ENCODE results near the gene CCL13.
A peak's percentile ranks its signal among the peaks of the same experiment; 100 is the strongest.

The CCL13 gene

DNA sequence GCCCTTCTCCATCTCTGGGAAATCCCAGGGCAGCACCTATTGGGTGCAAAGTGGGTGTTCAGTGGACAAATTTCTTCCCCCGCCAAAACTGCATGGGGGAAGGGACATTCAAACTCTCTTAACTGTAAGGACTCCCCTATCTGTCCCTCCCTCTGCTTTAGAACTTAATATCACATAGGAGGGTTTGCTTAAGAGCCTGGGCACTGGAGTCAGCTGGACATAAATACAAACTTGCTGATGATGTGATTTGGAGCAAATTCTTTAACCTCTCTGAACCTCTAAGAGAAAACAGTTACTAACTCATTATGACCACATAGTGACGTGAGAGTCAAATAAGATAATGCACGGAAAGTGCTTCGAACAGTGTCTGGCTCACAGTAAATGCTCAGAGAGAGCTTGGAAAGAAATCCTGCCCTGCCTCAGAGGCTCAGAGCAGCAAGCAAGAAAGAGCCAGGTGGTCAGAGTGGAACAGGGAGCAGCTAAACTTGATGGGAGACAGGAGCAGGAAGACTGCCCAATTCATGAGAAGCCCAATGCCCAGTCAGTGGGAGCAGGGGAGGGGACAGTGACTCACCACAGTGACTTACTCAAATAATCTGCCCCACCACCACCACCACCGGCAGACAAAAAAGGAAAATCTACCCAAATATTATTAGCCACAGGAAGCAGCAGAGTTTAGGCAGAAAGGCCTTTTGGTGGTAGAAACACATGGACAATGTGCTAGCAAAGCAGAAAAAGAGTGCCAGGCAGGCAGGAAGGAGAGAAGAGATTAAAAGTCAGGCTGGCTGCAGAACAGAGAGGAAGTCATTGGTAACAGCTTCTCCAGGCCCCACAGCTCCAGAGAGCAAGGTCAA is 30.6 kb downstream of the CCL13 start:
- DNase-seq, result peak; percentile 90

- no peak for DNase-seq
Observed at GRCh38 chr17:34387566-34387965, 31.3 kb downstream of the CCL13 start.

GRCh38 chr17:34389126-34389750 is 33.0 kb downstream of the CCL13 start:
- DNase-seq, result peak; percentile 82

- peak; percentile 61 for DNase-seq
Observed at GRCh38 chr17:34390649-34391048, 34.4 kb downstream of the CCL13 start.

DNA sequence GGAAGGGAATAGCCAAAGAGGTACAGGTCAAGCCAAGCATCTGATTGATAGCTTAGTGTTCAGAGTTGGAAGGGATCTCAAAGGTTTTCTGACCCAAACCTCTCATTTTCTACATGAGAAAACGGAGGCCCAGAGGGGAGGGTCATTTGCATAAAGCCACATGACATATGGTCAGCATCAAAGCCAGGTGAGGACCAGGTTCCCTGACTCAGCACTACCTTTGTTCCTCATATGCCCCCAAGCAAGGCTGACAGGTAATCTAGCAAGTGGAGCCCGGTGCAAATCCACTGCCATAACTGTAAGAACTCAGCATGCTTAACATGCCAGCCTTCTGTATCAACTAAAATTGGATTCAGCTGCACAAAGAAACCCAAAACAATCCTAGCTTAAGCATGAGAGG is 35.0 kb downstream of the CCL13 start:
- DNase-seq, result peak; percentile 95

GRCh38 chr17:34393401-34393800 is 37.1 kb downstream of the CCL13 start:
- DNase-seq, result peak; percentile 72

DNA sequence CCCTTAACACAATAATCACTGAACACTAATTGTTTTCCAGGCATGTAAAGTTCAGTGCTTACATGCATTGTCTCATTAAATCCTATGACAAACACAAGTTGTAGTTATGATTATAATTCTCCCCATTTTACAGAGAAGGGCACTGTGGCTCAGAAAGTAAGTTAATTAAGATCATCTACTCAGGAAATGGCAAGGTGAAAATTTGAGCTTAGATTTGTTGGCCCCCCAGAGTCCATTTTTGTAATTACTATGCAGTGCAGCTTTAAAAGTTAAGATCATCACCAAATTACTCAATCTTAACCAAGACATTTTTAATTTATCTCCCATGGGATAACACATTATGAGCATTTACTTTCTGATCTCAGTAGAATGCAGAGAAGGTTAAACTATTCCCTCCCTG is 41.0 kb downstream of the CCL13 start:
- DNase-seq, result no peak

- peak; percentile 30 for DNase-seq
Observed at GRCh38 chr17:34398990-34399389, 42.7 kb downstream of the CCL13 start.

DNA sequence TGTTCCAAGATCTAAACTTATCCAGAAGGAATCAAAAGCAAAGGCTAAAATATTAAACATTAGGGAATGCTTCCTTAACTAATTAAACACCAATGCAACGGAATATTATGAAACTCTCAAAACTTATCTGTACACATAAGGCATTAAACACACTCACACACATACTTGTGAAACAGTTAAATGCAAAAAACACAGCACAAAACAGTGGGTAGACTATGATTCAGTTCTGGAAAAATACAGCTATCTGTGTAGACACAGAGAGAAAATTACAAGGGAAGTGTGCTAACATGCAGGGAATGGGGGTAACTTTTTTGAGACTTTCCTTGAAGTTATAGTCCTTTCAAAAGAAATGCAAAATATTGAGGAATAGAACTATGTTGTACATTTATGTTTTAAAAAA is 43.4 kb downstream of the CCL13 start:
- no peak for DNase-seq

- DNase-seq, result no peak
Observed at GRCh38 chr17:34400301-34400931, 44.1 kb downstream of the CCL13 start.

DNA sequence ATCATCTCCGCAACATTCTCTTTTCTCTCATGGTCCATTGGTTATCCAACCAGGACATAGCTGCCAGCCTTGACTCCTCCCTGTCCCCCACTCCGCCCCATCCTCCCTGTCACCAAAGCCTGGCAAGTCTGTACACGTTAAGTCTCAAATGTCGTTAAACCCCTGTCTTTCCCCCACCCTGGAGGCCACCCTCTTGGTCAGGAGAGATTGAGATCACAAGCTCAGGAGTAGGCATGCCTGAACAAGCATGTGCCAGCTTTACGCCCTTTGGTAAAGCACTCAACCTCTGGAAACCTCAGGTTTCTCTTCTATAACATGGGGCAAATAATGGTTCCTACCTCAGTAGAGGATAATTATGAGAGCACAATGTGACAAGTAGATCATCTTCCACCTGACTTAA is 44.9 kb downstream of the CCL13 start:
- no peak for DNase-seq

GRCh38 chr17:34403006-34403405 is 46.7 kb downstream of the CCL13 start:
- no peak for DNase-seq

DNA sequence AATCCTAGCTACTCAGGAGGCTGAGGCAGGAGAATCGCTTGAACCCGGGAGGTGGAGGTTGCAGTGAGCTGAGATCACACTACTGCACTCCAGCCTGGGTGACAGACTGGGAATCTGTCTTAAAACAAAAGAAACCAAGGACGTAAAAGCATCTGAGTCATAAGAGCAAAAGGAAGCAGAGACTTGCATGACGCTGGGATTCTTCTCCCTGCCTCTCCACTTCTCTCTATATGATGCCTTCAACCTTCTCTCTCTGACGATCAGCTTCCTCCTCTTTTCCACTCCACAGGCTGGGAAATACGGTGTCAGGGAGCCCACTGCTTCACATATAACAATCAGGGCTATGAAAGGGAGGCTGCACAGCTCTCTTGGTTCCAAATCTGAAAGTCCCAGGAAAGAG is 49.9 kb downstream of the CCL13 start:
- no peak for DNase-seq

All from RPMI8226 (cell line).